Measurements from ENCODE around the gene ZNF540.
A peak's percentile ranks its signal among the peaks of the same experiment; 100 is the strongest.
"Not testable (repeated sequence)": the region's sequence is repeated elsewhere in the genome, so short reads cannot be mapped to it uniquely, and the experiment has no call there.

Gene ZNF540

GRCh38 chr19:37594304-37594981, at the start of gene ZNF540, which contains the start of gene ZNF571:
Gene ZNF540 (plus strand): TSS chr19:37594876. CDS start chr19:37598448, 3,572 bp downstream.
Gene ZNF571 (minus strand): TSS chr19:37594792. CDS start chr19:37586676, 8,116 bp downstream.
- peak; percentile 93 for DNase-seq

- DNase-seq, result peak; percentile 47
Observed at GRCh38 chr19:37551129-37551993, 43.3 kb upstream of the ZNF540 start.

GRCh38 chr19:37563518-37563917, 31.2 kb upstream of the ZNF540 start:
- no peak for DNase-seq

- DNase-seq, result no peak
Observed at GRCh38 chr19:37564624-37565369, 29.9 kb upstream of the ZNF540 start.

GRCh38 chr19:37565370-37565669, 29.4 kb upstream of the ZNF540 start:
- DNase-seq, result no peak

GRCh38 chr19:37572203-37572602, 22.5 kb upstream of the ZNF540 start:
- DNase-seq, result no peak

- DNase-seq, result no peak
Observed at GRCh38 chr19:37583340-37583739, 11.3 kb upstream of the ZNF540 start.

- DNase-seq, result no peak
Observed at GRCh38 chr19:37593996-37594303, 726 bp upstream of the ZNF540 start.

GRCh38 chr19:37594982-37595382, 306 bp downstream of the ZNF540 start:
- peak; percentile 61 for DNase-seq

- no peak for DNase-seq
Observed at GRCh38 chr19:37635076-37636056, 40.7 kb downstream of the ZNF540 start.

- no peak for DNase-seq
Observed at GRCh38 chr19:37654118-37654517, 59.4 kb downstream of the ZNF540 start.

- peak; percentile 26 for DNase-seq
Observed at GRCh38 chr19:37654629-37655300, 60.1 kb downstream of the ZNF540 start.

- DNase-seq, result peak; percentile 85
Observed at GRCh38 chr19:37655301-37655688, 60.6 kb downstream of the ZNF540 start, which contains the start of gene ZFP30. Gene ZFP30 (minus strand): TSS chr19:37655465. CDS start chr19:37647822, 7,643 bp downstream.

GRCh38 chr19:37655689-37656371, 61.2 kb downstream of the ZNF540 start:
- DNase-seq, result peak; percentile 86

GRCh38 chr19:37657157-37657556, 62.5 kb downstream of the ZNF540 start:
- DNase-seq, result not testable (repeated sequence)
